Measurements from ENCODE around the gene KLHDC2. TPM values are rescaled to one million over a fixed set of nuclear protein-coding genes. Genes with fewer than 3 reads are reported as not detected.
A peak's percentile ranks its signal among the peaks of the same experiment; 100 is the strongest.
"Not testable (repeated sequence)": the region's sequence is repeated elsewhere in the genome, so short reads cannot be mapped to it uniquely, and the experiment has no call there.

KLHDC2 gene
- total RNA-seq (10 to 100 TPM; 73.5 to 79.2 TPM), total RNA-seq (78.5 to 105 reads per million in 2 donors)

GRCh38 chr14:49767571-49768300 lies at the start of gene KLHDC2:
TSS of gene KLHDC2 (plus strand) at chr14:49768153. CDS start at chr14:49768469, 316 bp downstream.
- peak within 1 kb of the TSS; percentile 96 for H3K4me3 Mint-ChIP-seq

GRCh38 chr14:49720744-49721143 lies 47.2 kb upstream of the KLHDC2 start:
- Mint-ChIP-seq H3K4me1 (no peaks in the 10 kb centered on the region), H3K27ac (no peak overlapping the region), H3K27me3 (no peaks in the 10 kb centered on the region), H3K4me3 (no peak overlapping the region), H3K36me3 (ENCODE audit: low read depth) (peaks cover 8% of the 10 kb centered on the region)
- no peaks in the 10 kb centered on the region for H3K9me3 ChIP-seq (ENCODE audit: control insufficient read depth, low read length, poor library complexity, severe bottlenecking)
- DNase-seq (no peak), ATAC-seq (no peak)

More at GRCh38 chr14:49767571-49768300, at the start of gene KLHDC2:
- ATAC-seq: peak; percentile 84
- peaks cover 24% of the 10 kb centered on the region for H3K4me1 Mint-ChIP-seq
- H3K27ac Mint-ChIP-seq: peak within 1 kb of the TSS; percentile 96
- H3K36me3 Mint-ChIP-seq (ENCODE audit: low read depth): peaks cover 2% of the 10 kb centered on the region
- DNase-seq: peak; percentile 84 to 86 (median 86)
- H3K27me3 Mint-ChIP-seq: no peaks in the 10 kb centered on the region
- H3K9me3 ChIP-seq (ENCODE audit: control insufficient read depth, low read length, poor library complexity, severe bottlenecking): no peaks in the 10 kb centered on the region

GRCh38 chr14:49721733-49722435 lies 46.1 kb upstream of the KLHDC2 start:
- H3K36me3 Mint-ChIP-seq (ENCODE audit: low read depth): peaks cover 10% of the 10 kb centered on the region
- not testable (repeated sequence) for ATAC-seq; DNase-seq; H3K27ac Mint-ChIP-seq; H3K9me3 ChIP-seq (ENCODE audit: control insufficient read depth, low read length, poor library complexity, severe bottlenecking); H3K4me1 Mint-ChIP-seq; H3K4me3 Mint-ChIP-seq; H3K27me3 Mint-ChIP-seq

GRCh38 chr14:49727171-49727570 lies 40.8 kb upstream of the KLHDC2 start:
- H3K9me3 ChIP-seq (ENCODE audit: control insufficient read depth, low read length, poor library complexity, severe bottlenecking): no peaks in the 10 kb centered on the region
- no peaks in the 10 kb centered on the region for H3K4me1 Mint-ChIP-seq
- H3K27ac Mint-ChIP-seq: no peak overlapping the region
- H3K27me3 Mint-ChIP-seq: no peaks in the 10 kb centered on the region
- H3K36me3 Mint-ChIP-seq (ENCODE audit: low read depth): peaks cover 2% of the 10 kb centered on the region
- no peak for ATAC-seq
- no peak for DNase-seq
- no peak overlapping the region for H3K4me3 Mint-ChIP-seq

- no peak for ATAC-seq
- H3K36me3 Mint-ChIP-seq (ENCODE audit: low read depth): peaks cover 3% of the 10 kb centered on the region
- no peak overlapping the region for H3K4me3 Mint-ChIP-seq
- peaks cover 2% of the 10 kb centered on the region for H3K4me1 Mint-ChIP-seq
- H3K27ac Mint-ChIP-seq: no peak overlapping the region
- no peaks in the 10 kb centered on the region for H3K9me3 ChIP-seq (ENCODE audit: control insufficient read depth, low read length, poor library complexity, severe bottlenecking)
- H3K27me3 Mint-ChIP-seq: no peaks in the 10 kb centered on the region
- DNase-seq: no peak
These were observed 35.1 kb upstream of the KLHDC2 start for GRCh38 chr14:49732896-49733295.

- ATAC-seq (no peak), DNase-seq (no peak)
- peaks cover 3% of the 10 kb centered on the region for H3K36me3 Mint-ChIP-seq (ENCODE audit: low read depth)
- peaks cover 2% of the 10 kb centered on the region for H3K4me1 Mint-ChIP-seq
- H3K9me3 ChIP-seq (ENCODE audit: control insufficient read depth, low read length, poor library complexity, severe bottlenecking): no peaks in the 10 kb centered on the region
- no peak overlapping the region for H3K4me3 Mint-ChIP-seq
- no peak overlapping the region for H3K27ac Mint-ChIP-seq
- no peaks in the 10 kb centered on the region for H3K27me3 Mint-ChIP-seq
These were observed 34.1 kb upstream of the KLHDC2 start for GRCh38 chr14:49733836-49734235.

GRCh38 chr14:49735669-49736068 lies 32.3 kb upstream of the KLHDC2 start:
- ATAC-seq; H3K4me3 Mint-ChIP-seq; H3K27ac Mint-ChIP-seq; H3K27me3 Mint-ChIP-seq; DNase-seq; H3K4me1 Mint-ChIP-seq; H3K9me3 ChIP-seq (ENCODE audit: control insufficient read depth, low read length, poor library complexity, severe bottlenecking); H3K36me3 Mint-ChIP-seq (ENCODE audit: low read depth): not testable (repeated sequence)

- no peak overlapping the region for H3K27ac Mint-ChIP-seq
- no peaks in the 10 kb centered on the region for H3K9me3 ChIP-seq (ENCODE audit: control insufficient read depth, low read length, poor library complexity, severe bottlenecking)
- no peak overlapping the region for H3K4me3 Mint-ChIP-seq
- H3K36me3 Mint-ChIP-seq (ENCODE audit: low read depth): peaks cover 18% of the 10 kb centered on the region
- H3K27me3 Mint-ChIP-seq: no peaks in the 10 kb centered on the region
- DNase-seq: no peak
- no peak for ATAC-seq
- H3K4me1 Mint-ChIP-seq: no peaks in the 10 kb centered on the region
These were observed 22.8 kb upstream of the KLHDC2 start for GRCh38 chr14:49745191-49745590.

- H3K4me3 Mint-ChIP-seq; DNase-seq; ATAC-seq; H3K9me3 ChIP-seq (ENCODE audit: control insufficient read depth, low read length, poor library complexity, severe bottlenecking); H3K27me3 Mint-ChIP-seq; H3K4me1 Mint-ChIP-seq: not testable (repeated sequence)
- H3K27ac Mint-ChIP-seq: peak overlapping the region; percentile 39
- peaks cover 18% of the 10 kb centered on the region for H3K36me3 Mint-ChIP-seq (ENCODE audit: low read depth)
These were observed 21.5 kb upstream of the KLHDC2 start for GRCh38 chr14:49746476-49746875.

- no peak for DNase-seq
- H3K9me3 ChIP-seq (ENCODE audit: control insufficient read depth, low read length, poor library complexity, severe bottlenecking): no peaks in the 10 kb centered on the region
- Mint-ChIP-seq H3K4me3 (no peak overlapping the region), H3K27me3 (no peaks in the 10 kb centered on the region), H3K27ac (no peak overlapping the region), H3K4me1 (peaks cover 3% of the 10 kb centered on the region), H3K36me3 (ENCODE audit: low read depth) (no peaks in the 10 kb centered on the region)
- no peak for ATAC-seq
These were observed 13.3 kb upstream of the KLHDC2 start for GRCh38 chr14:49754570-49755097.

GRCh38 chr14:49755378-49755777 lies 12.6 kb upstream of the KLHDC2 start:
- ATAC-seq: no peak
- DNase-seq: no peak
- peaks cover 6% of the 10 kb centered on the region for H3K4me1 Mint-ChIP-seq
- H3K4me3 Mint-ChIP-seq: no peak overlapping the region
- no peaks in the 10 kb centered on the region for H3K27me3 Mint-ChIP-seq
- no peaks in the 10 kb centered on the region for H3K36me3 Mint-ChIP-seq (ENCODE audit: low read depth)
- no peaks in the 10 kb centered on the region for H3K9me3 ChIP-seq (ENCODE audit: control insufficient read depth, low read length, poor library complexity, severe bottlenecking)
- peak overlapping the region; percentile 16 for H3K27ac Mint-ChIP-seq

GRCh38 chr14:49761839-49762551 lies 6.0 kb upstream of the KLHDC2 start:
- ATAC-seq (no peak), DNase-seq (no peak)
- no peak overlapping the region for H3K4me3 Mint-ChIP-seq
- no peaks in the 10 kb centered on the region for H3K9me3 ChIP-seq (ENCODE audit: control insufficient read depth, low read length, poor library complexity, severe bottlenecking)
- peaks cover 11% of the 10 kb centered on the region for H3K4me1 Mint-ChIP-seq
- no peak overlapping the region for H3K27ac Mint-ChIP-seq
- peaks cover 4% of the 10 kb centered on the region for H3K27me3 Mint-ChIP-seq
- H3K36me3 Mint-ChIP-seq (ENCODE audit: low read depth): peaks cover 2% of the 10 kb centered on the region

- Mint-ChIP-seq H3K36me3 (ENCODE audit: low read depth) (peaks cover 2% of the 10 kb centered on the region), H3K27ac (peak overlapping the region; percentile 96), H3K4me1 (peaks cover 24% of the 10 kb centered on the region), H3K27me3 (peaks cover 3% of the 10 kb centered on the region), H3K4me3 (peak overlapping the region; percentile 96)
- DNase-seq: no peak
- no peaks in the 10 kb centered on the region for H3K9me3 ChIP-seq (ENCODE audit: control insufficient read depth, low read length, poor library complexity, severe bottlenecking)
- ATAC-seq: no peak
These were observed 1.1 kb upstream of the KLHDC2 start for GRCh38 chr14:49766839-49767238.

All from T-helper 17 cell (primary cell).